Measurements from ENCODE around the gene SFRP2. TPM values are rescaled to one million over a fixed set of nuclear protein-coding genes. Genes with fewer than 3 reads are reported as not detected.

Gene SFRP2
- total RNA-seq, 1 experiment from 2014 or later = not detected

GRCh38 chr4:153758688-153759406 lies 30.0 kb downstream of the SFRP2 start:
- H3K27ac Mint-ChIP-seq (ENCODE audit: unreplicated experiment) = no peak overlapping the region
- H3K4me3 Mint-ChIP-seq (ENCODE audit: low read depth, unreplicated experiment) = peak overlapping the region; percentile 57

GRCh38 chr4:153758136-153758535 lies 30.7 kb downstream of the SFRP2 start:
- H3K4me1 Mint-ChIP-seq (ENCODE audit: low read depth, unreplicated experiment) = peaks cover 11% of the 10 kb centered on the region
- BruUV-seq (replicated peaks) = no TSS peak
- peaks cover 13% of the 10 kb centered on the region for H3K27me3 Mint-ChIP-seq (ENCODE audit: unreplicated experiment)
- DNase-seq = no peak
- CTCF ChIA-PET = no interaction called here
- H3K9me3 Mint-ChIP-seq (ENCODE audit: low read depth, unreplicated experiment) = no peaks in the 10 kb centered on the region
- H3K36me3 Mint-ChIP-seq (ENCODE audit: insufficient read depth, unreplicated experiment) = peaks cover 6% of the 10 kb centered on the region
- intact Hi-C loops (cut with micrococcal nuclease; ENCODE audit: unreplicated experiment) = no loop called here
- H3K4me3 Mint-ChIP-seq (ENCODE audit: low read depth, unreplicated experiment) = no peak overlapping the region
- no peak overlapping the region for H3K27ac Mint-ChIP-seq (ENCODE audit: unreplicated experiment)
- no peak for TF ChIP-seq CTCF (IDR thresholded peaks at IDR 0.05; ENCODE audit: unreplicated experiment)

More at GRCh38 chr4:153758688-153759406, 30.0 kb downstream of the SFRP2 start:
- BruUV-seq (replicated peaks) = no TSS peak
- Mint-ChIP-seq H3K9me3 (ENCODE audit: low read depth, unreplicated experiment) (no peaks in the 10 kb centered on the region), H3K27me3 (ENCODE audit: unreplicated experiment) (peaks cover 13% of the 10 kb centered on the region), H3K4me1 (ENCODE audit: low read depth, unreplicated experiment) (peaks cover 11% of the 10 kb centered on the region), H3K36me3 (ENCODE audit: insufficient read depth, unreplicated experiment) (peaks cover 6% of the 10 kb centered on the region)
- CTCF ChIA-PET = no interaction called here
- no peak for TF ChIP-seq CTCF (IDR thresholded peaks at IDR 0.05; ENCODE audit: unreplicated experiment)
- DNase-seq = no peak
- intact Hi-C loops (cut with micrococcal nuclease; ENCODE audit: unreplicated experiment) = no loop called here

- Mint-ChIP-seq H3K4me3 (ENCODE audit: low read depth, unreplicated experiment) (no peak overlapping the region), H3K4me1 (ENCODE audit: low read depth, unreplicated experiment) (peaks cover 11% of the 10 kb centered on the region), H3K9me3 (ENCODE audit: low read depth, unreplicated experiment) (no peaks in the 10 kb centered on the region), H3K27me3 (ENCODE audit: unreplicated experiment) (peaks cover 13% of the 10 kb centered on the region), H3K36me3 (ENCODE audit: insufficient read depth, unreplicated experiment) (peaks cover 6% of the 10 kb centered on the region), H3K27ac (ENCODE audit: unreplicated experiment) (peak overlapping the region; percentile 8)
- CTCF ChIA-PET = no interaction called here
- intact Hi-C loops (cut with micrococcal nuclease; ENCODE audit: unreplicated experiment) = no loop called here
- no peak for DNase-seq
- no TSS peak for BruUV-seq (replicated peaks)
- no peak for TF ChIP-seq CTCF (IDR thresholded peaks at IDR 0.05; ENCODE audit: unreplicated experiment)
Observed at GRCh38 chr4:153757407-153757806, 31.5 kb downstream of the SFRP2 start.

GRCh38 chr4:153755186-153755585 lies 33.7 kb downstream of the SFRP2 start:
- peaks cover 6% of the 10 kb centered on the region for H3K36me3 Mint-ChIP-seq (ENCODE audit: insufficient read depth, unreplicated experiment)
- no TSS peak for BruUV-seq (replicated peaks)

More at GRCh38 chr4:153755186-153755585, 33.7 kb downstream of the SFRP2 start:
- Mint-ChIP-seq H3K4me1 (ENCODE audit: low read depth, unreplicated experiment) (peaks cover 11% of the 10 kb centered on the region), H3K27me3 (ENCODE audit: unreplicated experiment) (peaks cover 13% of the 10 kb centered on the region), H3K4me3 (ENCODE audit: low read depth, unreplicated experiment) (no peak overlapping the region), H3K9me3 (ENCODE audit: low read depth, unreplicated experiment) (no peaks in the 10 kb centered on the region), H3K27ac (ENCODE audit: unreplicated experiment) (no peak overlapping the region)
- CTCF ChIA-PET = no interaction called here
- intact Hi-C loops (cut with micrococcal nuclease; ENCODE audit: unreplicated experiment) = no loop called here
- no peak for TF ChIP-seq CTCF (IDR thresholded peaks at IDR 0.05; ENCODE audit: unreplicated experiment)
- no peak for DNase-seq
